Endothelial cell (in vitro differentiated cells): ENCODE measurements around the gene TBC1D5. TPM values are rescaled to one million over a fixed set of nuclear protein-coding genes. Genes with fewer than 3 reads are reported as not detected.
A peak's percentile ranks its signal among the peaks of the same experiment; 100 is the strongest.

ENCODE experiments used
- DNase-seq: peaks from one replicate; pipeline ENCODE4 v3.0.0; 2021; ENCODE audit warnings: low spot score
- H3K27ac Mint-ChIP-seq: one replicate; pipeline ENCODE4 v1.8.0; 2021; ENCODE audit warnings: mixed read lengths, inconsistent platforms; ENCODE audit not compliant: unreplicated experiment
- H3K27me3 Mint-ChIP-seq: one replicate; pipeline ENCODE4 v1.8.0; 2021; ENCODE audit warnings: mild to moderate bottlenecking, moderate library complexity, mixed read lengths, inconsistent platforms; ENCODE audit not compliant: unreplicated experiment
- H3K36me3 Mint-ChIP-seq: one replicate; pipeline ENCODE4 v1.8.0; 2021; ENCODE audit warnings: mild to moderate bottlenecking, low read depth, mixed read lengths, inconsistent platforms; ENCODE audit not compliant: unreplicated experiment
- H3K4me1 Mint-ChIP-seq: one replicate; pipeline ENCODE4 v1.8.0; 2021; ENCODE audit warnings: mild to moderate bottlenecking, mixed read lengths, inconsistent platforms; ENCODE audit not compliant: unreplicated experiment
- H3K4me3 Mint-ChIP-seq: one replicate; pipeline ENCODE4 v1.8.0; 2021; ENCODE audit warnings: mild to moderate bottlenecking, mixed read lengths, inconsistent platforms; ENCODE audit not compliant: unreplicated experiment
- H3K9me3 Mint-ChIP-seq: one replicate; pipeline ENCODE4 v1.8.0; 2021; ENCODE audit warnings: mixed read lengths, inconsistent platforms; ENCODE audit not compliant: unreplicated experiment
- CTCF ChIP-seq: fragments of 200-600 bp; sonication (generic); IDR thresholded peaks from one replicate; pipeline ENCODE4 v1.5.0; 2021; ENCODE audit warnings: antibody characterized with exemption; ENCODE audit not compliant: unreplicated experiment
- total RNA-seq: library from RNA; stranded (reverse); fragmentation: NEBNext Ultra II Directional; extraction: Animal tissue kit (Norgen Biotek cat#: 25700); gene quantifications from one replicate; pipeline ENCODE4 v1.2.1, GENCODE V29; 2021; ENCODE audit not compliant: unreplicated experiment

TBC1D5 gene
- total RNA-seq, 1 donor from 2014 or later: 48.2 TPM

GRCh38 chr3:17489139-17489538 lies 253.3 kb downstream of the TBC1D5 start:
- DNase-seq: no peak
- no peaks in the 10 kb centered on the region for H3K4me1 Mint-ChIP-seq
- no peak for TF ChIP-seq CTCF
- no peaks in the 10 kb centered on the region for H3K9me3 Mint-ChIP-seq
- H3K27me3 Mint-ChIP-seq: peaks cover 6% of the 10 kb centered on the region
- H3K4me3 Mint-ChIP-seq: no peak overlapping the region
- peaks cover 11% of the 10 kb centered on the region for H3K36me3 Mint-ChIP-seq
- H3K27ac Mint-ChIP-seq: no peak overlapping the region

- H3K27ac Mint-ChIP-seq: no peak overlapping the region
- DNase-seq: no peak
- no peak for TF ChIP-seq CTCF
- no peak overlapping the region for H3K4me3 Mint-ChIP-seq
- no peaks in the 10 kb centered on the region for H3K36me3 Mint-ChIP-seq
- H3K9me3 Mint-ChIP-seq: no peaks in the 10 kb centered on the region
- H3K27me3 Mint-ChIP-seq: peaks cover 2% of the 10 kb centered on the region
- no peaks in the 10 kb centered on the region for H3K4me1 Mint-ChIP-seq
These were observed 261.3 kb downstream of the TBC1D5 start for GRCh38 chr3:17481116-17481515.

- H3K4me1 Mint-ChIP-seq: no peaks in the 10 kb centered on the region
- H3K27me3 Mint-ChIP-seq: peaks cover 2% of the 10 kb centered on the region
- H3K27ac Mint-ChIP-seq: no peak overlapping the region
- H3K4me3 Mint-ChIP-seq: no peak overlapping the region
- no peaks in the 10 kb centered on the region for H3K9me3 Mint-ChIP-seq
- H3K36me3 Mint-ChIP-seq: no peaks in the 10 kb centered on the region
- no peak for DNase-seq
- no peak for TF ChIP-seq CTCF
These were observed 262.6 kb downstream of the TBC1D5 start for GRCh38 chr3:17479681-17480405.

- no peaks in the 10 kb centered on the region for H3K36me3 Mint-ChIP-seq
- TF ChIP-seq CTCF: no peak
- no peaks in the 10 kb centered on the region for H3K9me3 Mint-ChIP-seq
- no peak for DNase-seq
- peaks cover 2% of the 10 kb centered on the region for H3K27me3 Mint-ChIP-seq
- no peaks in the 10 kb centered on the region for H3K4me1 Mint-ChIP-seq
- H3K4me3 Mint-ChIP-seq: no peak overlapping the region
- H3K27ac Mint-ChIP-seq: no peak overlapping the region
These were observed 263.8 kb downstream of the TBC1D5 start for GRCh38 chr3:17478673-17479072.

GRCh38 chr3:17473761-17474160 lies 268.7 kb downstream of the TBC1D5 start:
- Mint-ChIP-seq H3K4me3 (no peak overlapping the region), H3K27ac (no peak overlapping the region), H3K27me3 (no peaks in the 10 kb centered on the region), H3K36me3 (no peaks in the 10 kb centered on the region), H3K9me3 (no peaks in the 10 kb centered on the region), H3K4me1 (no peaks in the 10 kb centered on the region)
- no peak for DNase-seq
- TF ChIP-seq CTCF: peak; percentile 27
